GM12878 (cell line): Measurements from ENCODE around the gene FHL1. TPM values are rescaled to one million over a fixed set of nuclear protein-coding genes. Genes with fewer than 3 reads are reported as not detected.

Source experiments
- ATAC-seq: fragments of 200-7000 bp; cut with Tn5 transposase; 3 replicates; pipeline ENCODE4 v1.9.1; 2020; ENCODE audit warnings: mild to moderate bottlenecking, moderate library complexity
- BruUV-seq: library from RNA; stranded (reverse); fragments of 400-500 nt; replicated peaks from 2 replicates; lab custom pipeline; 2021; lab: Mats Ljungman, UMichigan
- CTCF ChIA-PET: fragments of 300-600 bp; sonication (Branson Sonifier 250); formaldehyde crosslinking; extraction: SDS; loops from one replicate; lab custom pipeline; 2021; ENCODE audit warnings: inconsistent platforms; lab: Yijun Ruan, JAX
- POLR2A ChIA-PET: fragments of 350-600 bp; formaldehyde crosslinking; extraction: SDS; loops from one replicate; lab custom pipeline; 2021; ENCODE audit warnings: inconsistent platforms; lab: Charles Lee
- RAD21 ChIA-PET: fragments of 300-600 bp; sonication (Branson Sonifier 250); formaldehyde crosslinking; loops from one replicate; lab custom pipeline; 2023; ENCODE audit warnings: antibody characterized with exemption; ENCODE audit not compliant: unreplicated experiment; lab: Charles Lee
- SMC1A ChIA-PET: fragments of 300-600 bp; sonication (Branson Sonifier 250); formaldehyde crosslinking; loops from one replicate; lab custom pipeline; 2023; ENCODE audit not compliant: unreplicated experiment, uncharacterized antibody; lab: Charles Lee
- DNase-seq: peaks from one replicate; pipeline ENCODE4 v3.0.0-alpha.2; 2011; ENCODE audit warnings: low read depth, low spot score
- FAIRE-seq: peaks from 3 replicates; lab custom pipeline; 2011; peaks lifted over from hg19 to GRCh38; lab: Jason Lieb, UNC
- H2AFZ ChIP-seq: 2 replicates; pipeline ENCODE4 v1.6.0; 2011; ENCODE audit warnings: low read depth, low read length, control low read depth; ENCODE audit not compliant: control insufficient read depth
- H3K27ac ChIP-seq: 2 replicates; pipeline ENCODE4 v1.5.1; 2011; ENCODE audit warnings: control low read depth; ENCODE audit not compliant: control insufficient read depth, insufficient read depth
- H3K27me3 ChIP-seq, 2 experiments: replicated peaks in 1 of 2; 2 replicates each; pipeline versions ENCODE4 v1.6.0 to v1.6.1; 2011; ENCODE audit warnings: low read length in 1 of 2; ENCODE audit not compliant: control insufficient read depth in 2 of 2, insufficient read depth in 2 of 2
- H3K36me3 ChIP-seq, 2 experiments: 2 replicates each; pipeline ENCODE4 v1.5.1; 2011; ENCODE audit warnings: low read length in 1 of 2; ENCODE audit not compliant: control insufficient read depth in 2 of 2, insufficient read depth in 2 of 2
- H3K4me1 ChIP-seq: 2 replicates; pipeline ENCODE4 v1.6.1; 2011; ENCODE audit warnings: mild to moderate bottlenecking, low read length, moderate library complexity, mixed read lengths; ENCODE audit not compliant: control insufficient read depth, insufficient read depth
- H3K4me2 ChIP-seq: 2 replicates; pipeline ENCODE4 v1.6.0; 2011; ENCODE audit warnings: control low read depth; ENCODE audit not compliant: control insufficient read depth, insufficient read depth
- H3K4me3 ChIP-seq: fragments of 200-600 bp; sonication (generic); 2 replicates; pipeline ENCODE4 v1.5.1; 2016
- H3K79me2 ChIP-seq: 2 replicates; pipeline ENCODE4 v1.6.0; 2011; ENCODE audit warnings: low read length; ENCODE audit not compliant: control insufficient read depth, insufficient read depth
- H3K9ac ChIP-seq: 2 replicates; pipeline ENCODE4 v1.8.0; 2011; ENCODE audit warnings: low read length, control low read depth, mixed read lengths; ENCODE audit not compliant: control insufficient read depth, insufficient read depth
- H3K9me3 ChIP-seq: replicated peaks from 3 replicates; pipeline ENCODE4 v1.5.1; 2011; ENCODE audit warnings: mild to moderate bottlenecking, low read length; ENCODE audit not compliant: control insufficient read depth, insufficient read depth
- H4K20me1 ChIP-seq: 2 replicates; pipeline ENCODE4 v1.6.0; 2011; ENCODE audit not compliant: control insufficient read depth, insufficient read depth
- FOXK2 ChIP-seq: fragments of 450-650 bp; IDR thresholded peaks from 2 replicates; pipeline ENCODE4 v1.6.1; 2017; ENCODE audit warnings: mild to moderate bottlenecking, moderate library complexity
- HCFC1 ChIP-seq: fragments of 150-350 bp; IDR thresholded peaks from 2 replicates; pipeline ENCODE4 v1.6.1; 2014; ENCODE audit warnings: low read length
- HDAC2 ChIP-seq: fragments of 200-600 bp; sonication (generic); IDR thresholded peaks from 2 replicates; pipeline ENCODE4 v1.6.1; 2017
- MTA2 ChIP-seq: fragments of 450-650 bp; IDR thresholded peaks from 2 replicates; pipeline ENCODE4 v1.6.1; 2016; ENCODE audit warnings: low read depth, mild to moderate bottlenecking, moderate library complexity
- MTA3 ChIP-seq: IDR thresholded peaks from 2 replicates; pipeline ENCODE4 v1.6.1; 2012; ENCODE audit warnings: low read length, inconsistent platforms, borderline replicate concordance
- NFYA ChIP-seq: IDR thresholded peaks from 2 replicates; pipeline ENCODE4 v1.6.1; 2011; ENCODE audit warnings: low read depth, mild to moderate bottlenecking, low read length, improper control_type of control experiment, borderline replicate concordance
- NFYB ChIP-seq: IDR thresholded peaks from 2 replicates; pipeline ENCODE4 v1.6.1; 2011; ENCODE audit warnings: low read depth, mild to moderate bottlenecking, low read length, improper control_type of control experiment, moderate library complexity; ENCODE audit not compliant: insufficient read depth
- ZNF24 ChIP-seq: fragments of 450-650 bp; IDR thresholded peaks from 2 replicates; pipeline ENCODE4 v1.6.1; 2017; ENCODE audit warnings: antibody characterized with exemption, mild to moderate bottlenecking
- WGBS: methylation state at CpG from one replicate; pipeline ENCODE4 v1.1.6; 2016; ENCODE audit warnings: low lambda C conversion rate; ENCODE audit not compliant: insufficient replicate concordance, insufficient coverage; ENCODE audit errors: missing lambda C conversion rate; 5-methylcytosine and 5-hydroxymethylcytosine counted together
- in situ Hi-C: fragments of 300-500 bp; cut with MboI; formaldehyde crosslinking; loops from 9 replicates; pipeline ENCODE4 v1.14.3; 2018; ENCODE audit warnings: mixed read lengths
- intact Hi-C: fragments of 100-400 bp; cut with micrococcal nuclease; formaldehyde crosslinking; loops from one replicate; pipeline ENCODE4 v1.14.2; 2022; ENCODE audit not compliant: unreplicated experiment
- polyA plus RNA-seq, 11 experiments: library from polyadenylated mRNA; depleted of rRNA in 4 of 11; unstranded in 6 of 11; stranded (reverse) in 5 of 11; fragments of >200 nt; fragmentation: Nextera tagmentation in 4 of 11; fragmentation: Illumina TruSeq in 1 of 11; extraction: Ambion mirVana in 4 of 11; extraction: Trizol in 1 of 11; gene quantifications; 1 replicate in 1 of 11; 2 replicates in 10 of 11; pipeline versions ENCODE4 v1.2.1 to v1.2.3, GENCODE V29; 2011 to 2016; ENCODE audit warnings: inconsistent platforms in 2 of 11, missing spikeins in 2 of 11, low read depth in 1 of 11
- total RNA-seq, 4 experiments: library from RNA; depleted of rRNA in 3 of 4; stranded (reverse); fragments of >200 nt in 3 of 4; fragmentation: Illumina TruSeq in 1 of 4; extraction: Trizol in 1 of 4; gene quantifications; 2 replicates each; pipeline versions ENCODE4 v1.2.1 to v1.2.3, GENCODE V29; 2013 to 2021
- TF ChIP-seq, protein P1 (sequence below): fragments of 450-650 bp; formaldehyde crosslinking; IDR thresholded peaks from 2 replicates; pipeline ENCODE4 v1.4.0; 2022; ENCODE audit warnings: mild to moderate bottlenecking, moderate library complexity
- TF ChIP-seq, protein P2 (sequence below): fragments of 450-650 bp; IDR thresholded peaks from 2 replicates; pipeline ENCODE4 v1.6.1; 2017; ENCODE audit warnings: borderline replicate concordance
- TF ChIP-seq, protein P3 (sequence below): IDR thresholded peaks from 2 replicates; pipeline ENCODE4 v1.6.1; 2012; ENCODE audit warnings: low read depth, low read length, improper control_type of control experiment
- TF ChIP-seq, protein P4 (sequence below): fragments of 450-650 bp; IDR thresholded peaks from 2 replicates; pipeline ENCODE4 v1.6.1; 2017; ENCODE audit warnings: mild to moderate bottlenecking, moderate library complexity

FHL1 gene
- total and polyA plus RNA-seq, 10 of the 15 experiments (the other 5 are each of a cell fraction or from before 2014, with no cell fraction given) = 0.13 to 0.59 (median 0.34) TPM; not detected in 1

DNA sequence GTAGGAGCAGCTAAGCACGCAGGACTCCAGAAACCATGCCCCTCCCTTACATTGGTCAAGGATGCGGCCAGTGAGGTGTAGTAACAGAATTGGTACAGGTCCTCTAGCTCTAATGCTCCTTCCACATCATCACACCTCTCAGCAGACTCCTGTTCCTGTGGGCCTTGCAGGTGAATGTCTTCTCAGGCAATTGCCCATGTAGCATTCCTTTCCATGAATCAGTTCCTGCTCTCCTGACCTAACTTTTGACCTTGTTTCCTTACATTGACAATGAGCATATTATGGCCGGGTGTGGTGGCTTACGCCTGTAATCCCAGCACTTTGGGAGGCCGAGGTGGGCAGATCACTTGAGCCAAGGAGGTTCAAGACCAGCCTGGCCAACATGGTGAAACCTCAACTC, 72.6 kb downstream of the FHL1 start (continued):
- TF ChIP-seq, protein P1, sequence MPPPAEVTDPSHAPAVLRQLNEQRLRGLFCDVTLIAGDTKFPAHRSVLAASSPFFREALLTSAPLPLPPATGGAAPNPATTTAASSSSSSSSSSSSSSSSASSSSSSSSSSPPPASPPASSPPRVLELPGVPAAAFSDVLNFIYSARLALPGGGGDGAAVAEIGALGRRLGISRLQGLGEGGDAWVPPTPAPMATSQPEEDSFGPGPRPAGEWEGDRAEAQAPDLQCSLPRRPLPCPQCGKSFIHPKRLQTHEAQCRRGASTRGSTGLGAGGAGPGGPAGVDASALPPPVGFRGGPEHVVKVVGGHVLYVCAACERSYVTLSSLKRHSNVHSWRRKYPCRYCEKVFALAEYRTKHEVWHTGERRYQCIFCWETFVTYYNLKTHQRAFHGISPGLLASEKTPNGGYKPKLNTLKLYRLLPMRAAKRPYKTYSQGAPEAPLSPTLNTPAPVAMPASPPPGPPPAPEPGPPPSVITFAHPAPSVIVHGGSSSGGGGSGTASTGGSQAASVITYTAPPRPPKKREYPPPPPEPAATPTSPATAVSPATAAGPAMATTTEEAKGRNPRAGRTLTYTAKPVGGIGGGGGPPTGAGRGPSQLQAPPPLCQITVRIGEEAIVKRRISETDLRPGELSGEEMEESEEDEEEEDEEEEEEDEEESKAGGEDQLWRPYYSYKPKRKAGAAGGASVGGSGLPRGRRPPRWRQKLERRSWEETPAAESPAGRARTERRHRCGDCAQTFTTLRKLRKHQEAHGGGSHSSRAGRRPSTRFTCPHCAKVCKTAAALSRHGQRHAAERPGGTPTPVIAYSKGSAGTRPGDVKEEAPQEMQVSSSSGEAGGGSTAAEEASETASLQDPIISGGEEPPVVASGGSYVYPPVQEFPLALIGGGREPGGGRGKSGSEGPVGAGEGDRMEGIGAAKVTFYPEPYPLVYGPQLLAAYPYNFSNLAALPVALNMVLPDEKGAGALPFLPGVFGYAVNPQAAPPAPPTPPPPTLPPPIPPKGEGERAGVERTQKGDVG (CRISPR knock-in tag) = no peak
- TF ChIP-seq, protein P2, sequence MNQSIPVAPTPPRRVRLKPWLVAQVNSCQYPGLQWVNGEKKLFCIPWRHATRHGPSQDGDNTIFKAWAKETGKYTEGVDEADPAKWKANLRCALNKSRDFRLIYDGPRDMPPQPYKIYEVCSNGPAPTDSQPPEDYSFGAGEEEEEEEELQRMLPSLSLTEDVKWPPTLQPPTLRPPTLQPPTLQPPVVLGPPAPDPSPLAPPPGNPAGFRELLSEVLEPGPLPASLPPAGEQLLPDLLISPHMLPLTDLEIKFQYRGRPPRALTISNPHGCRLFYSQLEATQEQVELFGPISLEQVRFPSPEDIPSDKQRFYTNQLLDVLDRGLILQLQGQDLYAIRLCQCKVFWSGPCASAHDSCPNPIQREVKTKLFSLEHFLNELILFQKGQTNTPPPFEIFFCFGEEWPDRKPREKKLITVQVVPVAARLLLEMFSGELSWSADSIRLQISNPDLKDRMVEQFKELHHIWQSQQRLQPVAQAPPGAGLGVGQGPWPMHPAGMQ = no peak
- TF ChIP-seq, protein P3, sequence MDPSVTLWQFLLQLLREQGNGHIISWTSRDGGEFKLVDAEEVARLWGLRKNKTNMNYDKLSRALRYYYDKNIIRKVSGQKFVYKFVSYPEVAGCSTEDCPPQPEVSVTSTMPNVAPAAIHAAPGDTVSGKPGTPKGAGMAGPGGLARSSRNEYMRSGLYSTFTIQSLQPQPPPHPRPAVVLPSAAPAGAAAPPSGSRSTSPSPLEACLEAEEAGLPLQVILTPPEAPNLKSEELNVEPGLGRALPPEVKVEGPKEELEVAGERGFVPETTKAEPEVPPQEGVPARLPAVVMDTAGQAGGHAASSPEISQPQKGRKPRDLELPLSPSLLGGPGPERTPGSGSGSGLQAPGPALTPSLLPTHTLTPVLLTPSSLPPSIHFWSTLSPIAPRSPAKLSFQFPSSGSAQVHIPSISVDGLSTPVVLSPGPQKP = no peak
- TF ChIP-seq MTA2 = no peak
- TF ChIP-seq NFYB = no peak
- no peak for TF ChIP-seq ZNF24
- no peak for TF ChIP-seq HDAC2

DNA sequence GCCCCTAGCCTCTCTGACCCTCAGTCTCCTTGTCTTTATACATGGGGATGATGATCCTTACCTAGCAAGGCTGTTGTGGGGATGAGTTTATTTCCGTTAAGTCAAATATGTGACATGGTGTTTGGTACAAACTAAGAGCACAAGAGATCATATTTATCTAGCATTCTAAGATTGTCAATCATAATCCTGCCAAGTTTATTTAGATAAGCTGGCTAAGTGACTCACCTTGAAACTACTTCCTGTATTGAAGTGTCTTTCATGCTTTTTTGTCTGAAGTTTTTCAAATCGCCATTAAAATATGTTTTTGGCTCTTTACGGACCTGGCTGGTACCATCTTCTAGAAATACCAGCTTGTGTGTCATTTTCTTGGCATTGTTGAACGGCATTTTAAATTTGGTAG, 73.2 kb downstream of the FHL1 start:
- Histone ChIP-seq H3K79me2 (no peaks in the 10 kb centered on the region), H3K9ac (no peak overlapping the region), H3K4me3 (no peak overlapping the region), H3K4me2 (no peak overlapping the region), H3K4me1 (no peaks in the 10 kb centered on the region), H2AFZ (no peak overlapping the region), H3K36me3 (peaks cover 0 to 5% of the 10 kb centered on the region in 2 experiments; a peak in 1 of 4 replicates), H3K27ac (no peak overlapping the region), H3K9me3 (no peaks in the 10 kb centered on the region), H4K20me1 (no peaks in the 10 kb centered on the region), H3K27me3 (no peaks in the 10 kb centered on the region)
- DNase-seq = no peak
- no TSS peak for BruUV-seq
- 38% methylated on average over 4 of the region's 4 CpGs for WGBS
- in situ Hi-C loops (no loop called here), intact Hi-C loops (no loop called here)
- no peak for FAIRE-seq
- ChIA-PET CTCF (no interaction called here), RAD21 (no interaction called here), POLR2A (no interaction called here), SMC1A (no interaction called here)
- no peak for ATAC-seq
- TF ChIP-seq FOXK2 (no peak), NFYA (no peak), MTA3 (no peak), HCFC1 (no peak)
- TF ChIP-seq, protein P4, sequence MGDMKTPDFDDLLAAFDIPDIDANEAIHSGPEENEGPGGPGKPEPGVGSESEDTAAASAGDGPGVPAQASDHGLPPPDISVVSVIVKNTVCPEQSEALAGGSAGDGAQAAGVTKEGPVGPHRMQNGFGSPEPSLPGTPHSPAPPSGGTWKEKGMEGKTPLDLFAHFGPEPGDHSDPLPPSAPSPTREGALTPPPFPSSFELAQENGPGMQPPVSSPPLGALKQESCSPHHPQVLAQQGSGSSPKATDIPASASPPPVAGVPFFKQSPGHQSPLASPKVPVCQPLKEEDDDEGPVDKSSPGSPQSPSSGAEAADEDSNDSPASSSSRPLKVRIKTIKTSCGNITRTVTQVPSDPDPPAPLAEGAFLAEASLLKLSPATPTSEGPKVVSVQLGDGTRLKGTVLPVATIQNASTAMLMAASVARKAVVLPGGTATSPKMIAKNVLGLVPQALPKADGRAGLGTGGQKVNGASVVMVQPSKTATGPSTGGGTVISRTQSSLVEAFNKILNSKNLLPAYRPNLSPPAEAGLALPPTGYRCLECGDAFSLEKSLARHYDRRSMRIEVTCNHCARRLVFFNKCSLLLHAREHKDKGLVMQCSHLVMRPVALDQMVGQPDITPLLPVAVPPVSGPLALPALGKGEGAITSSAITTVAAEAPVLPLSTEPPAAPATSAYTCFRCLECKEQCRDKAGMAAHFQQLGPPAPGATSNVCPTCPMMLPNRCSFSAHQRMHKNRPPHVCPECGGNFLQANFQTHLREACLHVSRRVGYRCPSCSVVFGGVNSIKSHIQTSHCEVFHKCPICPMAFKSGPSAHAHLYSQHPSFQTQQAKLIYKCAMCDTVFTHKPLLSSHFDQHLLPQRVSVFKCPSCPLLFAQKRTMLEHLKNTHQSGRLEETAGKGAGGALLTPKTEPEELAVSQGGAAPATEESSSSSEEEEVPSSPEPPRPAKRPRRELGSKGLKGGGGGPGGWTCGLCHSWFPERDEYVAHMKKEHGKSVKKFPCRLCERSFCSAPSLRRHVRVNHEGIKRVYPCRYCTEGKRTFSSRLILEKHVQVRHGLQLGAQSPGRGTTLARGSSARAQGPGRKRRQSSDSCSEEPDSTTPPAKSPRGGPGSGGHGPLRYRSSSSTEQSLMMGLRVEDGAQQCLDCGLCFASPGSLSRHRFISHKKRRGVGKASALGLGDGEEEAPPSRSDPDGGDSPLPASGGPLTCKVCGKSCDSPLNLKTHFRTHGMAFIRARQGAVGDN = no peak
